Stimulated activated CD4-positive, alpha-beta T cell treated with anti-CD3 and anti-CD28 coated beads, TNF-alpha, amount 100 ng/mL, for 24 hours (primary cell): ENCODE measurements around the gene S1PR4.
"Not testable (repeated sequence)": the region's sequence is repeated elsewhere in the genome, so short reads cannot be mapped to it uniquely, and the experiment has no call there.

Experiments
- DNase-seq, 3 experiments: peaks; one replicate each; pipeline ENCODE4 v3.0.0-alpha.2; 2020; ENCODE audit warnings: low read depth in 3 of 3

The S1PR4 gene

DNA sequence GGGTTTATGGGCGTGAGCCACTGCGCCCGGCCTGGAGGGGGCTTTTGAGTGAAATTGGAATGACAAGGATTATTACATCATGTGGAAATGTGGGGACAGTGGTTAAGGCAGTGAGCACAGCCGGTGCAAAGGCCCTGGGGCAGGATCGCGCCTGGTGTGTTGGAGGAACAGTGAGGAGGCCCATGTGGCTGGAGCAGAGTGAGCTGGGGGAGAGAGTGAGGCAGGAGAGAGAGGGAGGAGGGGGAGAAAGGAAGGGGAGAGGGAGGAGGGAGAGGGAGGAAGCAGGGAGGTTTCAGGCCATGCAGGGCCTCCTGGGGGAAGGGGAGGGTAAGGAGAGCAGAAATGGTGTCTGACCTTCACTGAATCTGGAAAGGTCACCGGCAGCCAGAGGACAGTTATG lies 34.6 kb downstream of the S1PR4 start:
- no peak for DNase-seq

DNA sequence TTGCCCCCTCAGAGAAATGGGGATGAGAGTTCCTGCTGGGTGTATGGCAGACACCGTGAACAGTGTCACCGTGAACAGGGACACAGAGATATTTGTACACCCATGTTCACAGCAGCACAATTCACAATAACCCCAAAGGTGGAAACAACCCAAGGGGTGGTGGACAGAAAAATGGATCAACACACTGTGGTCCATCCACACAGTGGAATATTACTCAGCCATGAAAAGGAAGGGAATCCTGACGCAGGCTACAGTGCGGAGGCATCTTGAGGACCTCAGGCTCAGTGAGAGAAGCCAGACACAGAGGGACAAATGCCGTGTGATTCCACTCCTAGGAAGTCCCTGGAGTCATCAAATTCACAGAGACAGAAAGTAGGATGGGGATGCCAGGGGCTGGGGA lies 38.3 kb downstream of the S1PR4 start:
- no peak for DNase-seq

DNA sequence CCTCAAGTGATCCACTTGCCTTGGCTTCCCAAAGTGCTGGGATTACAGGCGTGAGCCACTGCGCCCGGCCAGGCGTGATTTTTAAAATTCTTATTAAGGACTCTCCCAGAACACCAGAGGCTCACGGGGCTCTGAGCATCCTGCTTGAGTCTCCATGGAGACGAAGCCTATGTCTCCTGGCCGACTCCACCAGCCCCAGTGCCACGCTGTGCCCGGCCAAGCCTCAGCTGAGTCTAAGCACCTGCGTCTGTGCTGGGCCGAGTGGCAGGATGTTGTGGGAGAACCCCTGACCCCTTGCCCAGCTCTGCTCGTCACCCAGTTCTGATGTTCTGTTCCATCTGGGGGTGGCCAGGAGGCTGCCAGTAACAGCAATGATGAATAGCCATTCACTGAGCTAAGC lies 42.0 kb downstream of the S1PR4 start:
- DNase-seq: no peak

DNA sequence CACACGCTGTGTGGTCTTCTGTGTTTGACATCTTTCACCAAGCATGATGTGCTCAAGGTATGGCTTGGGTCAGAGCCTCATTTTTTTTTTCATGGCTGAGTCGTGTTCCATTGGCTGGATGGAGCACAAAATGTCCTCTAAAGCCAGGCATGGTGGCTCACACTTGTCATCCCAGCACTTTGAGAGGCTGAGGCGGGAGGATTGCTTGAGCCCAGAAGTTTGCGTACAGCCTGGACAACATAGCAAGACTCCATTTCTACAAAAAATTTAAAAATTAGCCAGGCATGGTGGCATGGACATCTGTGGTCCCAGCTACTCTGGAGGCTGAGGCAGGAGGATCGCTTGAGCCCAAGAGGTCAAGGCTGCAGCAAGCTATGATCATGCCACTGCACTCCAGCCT lies 43.0 kb downstream of the S1PR4 start:
- not testable (repeated sequence) for DNase-seq

DNA sequence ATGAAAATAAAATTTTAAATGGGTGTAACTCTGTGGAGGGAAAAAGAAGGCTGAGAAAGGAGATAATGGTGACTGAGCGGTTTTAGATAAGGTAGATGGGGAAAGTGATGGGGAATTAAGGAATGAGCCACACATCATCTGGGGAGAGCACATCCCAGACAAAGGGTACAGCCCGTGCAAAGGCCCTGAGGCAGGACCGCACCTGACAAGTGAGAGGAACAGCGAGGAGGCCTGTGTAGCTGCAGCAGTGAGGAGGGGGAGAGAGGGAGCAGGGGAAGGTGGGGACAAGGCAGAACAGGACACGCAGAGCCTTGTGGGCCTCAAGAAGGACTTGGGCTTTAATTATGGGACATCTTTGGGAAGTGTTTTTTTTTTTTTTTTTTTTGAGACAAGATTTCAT lies 44.1 kb downstream of the S1PR4 start:
- no peak for DNase-seq

DNA sequence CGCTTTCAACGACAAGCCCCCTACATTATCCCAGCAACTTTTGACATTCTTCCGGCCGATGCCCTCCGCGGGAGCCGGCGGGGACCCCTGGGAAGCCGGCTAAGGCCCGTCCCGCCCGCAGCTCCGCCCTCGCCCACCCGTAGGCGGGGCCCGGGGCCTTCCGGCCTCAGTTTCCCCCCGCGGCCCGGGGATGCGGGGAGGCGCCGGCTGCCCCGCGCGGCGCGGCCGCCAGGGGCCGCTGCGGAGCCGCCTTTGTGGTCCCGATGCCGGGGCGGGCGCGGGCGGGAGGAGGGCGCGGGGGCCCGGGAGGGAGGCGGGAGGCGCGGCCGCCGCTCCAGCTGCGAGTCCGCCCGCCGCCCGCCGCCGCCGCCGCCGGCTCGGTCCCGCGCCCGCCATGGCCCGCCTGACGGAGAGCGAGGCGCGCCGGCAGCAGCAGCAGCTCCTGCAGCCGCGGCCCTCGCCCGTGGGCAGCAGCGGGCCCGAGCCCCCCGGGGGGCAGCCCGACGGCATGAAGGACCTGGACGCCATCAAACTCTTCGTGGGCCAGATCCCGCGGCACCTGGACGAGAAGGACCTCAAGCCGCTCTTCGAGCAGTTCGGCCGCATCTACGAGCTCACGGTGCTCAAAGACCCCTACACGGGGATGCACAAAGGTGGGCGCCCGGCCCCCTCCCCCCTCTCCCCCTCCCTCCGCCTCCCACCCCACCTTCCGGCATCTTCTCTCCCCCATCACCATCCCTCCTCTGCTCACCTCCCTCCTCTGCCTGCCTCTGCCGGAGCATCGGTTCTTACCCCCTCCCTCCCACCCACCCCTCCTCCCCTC lies 46.0 kb downstream of the S1PR4 start, which contains the start of gene CELF5:
CELF5 (plus strand) TSS at position 316 of the 823 bp plus-strand sequence; CDS start at position 395, 79 bp downstream.
- DNase-seq: peak; percentile 23 to 57 (median 28)

DNA sequence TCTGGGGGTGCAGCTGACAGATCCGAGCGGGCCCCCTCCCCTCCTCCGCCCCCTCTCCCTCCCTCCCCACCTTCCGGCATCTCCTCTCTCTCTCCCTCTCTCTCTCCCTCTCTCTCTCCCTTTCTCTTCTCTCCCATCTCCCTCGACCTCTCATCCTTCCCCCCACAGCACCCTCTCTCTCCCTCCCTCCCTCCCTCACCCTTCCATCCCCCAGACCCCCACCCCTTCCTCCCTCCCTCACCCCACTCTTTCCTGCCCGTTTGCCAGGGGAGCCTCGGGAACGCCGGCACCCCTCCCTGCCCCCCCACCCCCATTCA lies 46.6 kb downstream of the S1PR4 start:
- DNase-seq: no peak

DNA sequence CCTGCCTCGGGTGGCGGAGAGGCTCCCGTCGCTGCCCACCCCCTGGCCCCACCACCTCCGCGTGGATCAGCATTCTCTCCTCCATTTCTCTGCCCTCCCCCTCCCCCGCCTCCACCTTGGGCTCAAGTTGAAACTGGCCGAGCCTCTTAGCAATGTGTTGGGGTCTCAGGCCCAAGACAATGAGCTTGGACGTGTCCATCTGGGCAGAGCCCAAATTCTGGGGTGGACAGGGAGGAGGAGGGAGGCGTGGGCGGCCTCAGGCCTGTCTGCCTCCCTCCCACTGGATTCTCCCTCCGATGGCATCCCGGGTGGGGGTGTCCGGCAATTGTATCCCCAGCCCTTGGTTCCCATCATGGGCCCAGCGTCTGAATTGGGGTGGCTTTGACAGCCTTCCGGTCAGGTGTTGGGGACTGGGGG lies 47.1 kb downstream of the S1PR4 start:
- no peak for DNase-seq

DNA sequence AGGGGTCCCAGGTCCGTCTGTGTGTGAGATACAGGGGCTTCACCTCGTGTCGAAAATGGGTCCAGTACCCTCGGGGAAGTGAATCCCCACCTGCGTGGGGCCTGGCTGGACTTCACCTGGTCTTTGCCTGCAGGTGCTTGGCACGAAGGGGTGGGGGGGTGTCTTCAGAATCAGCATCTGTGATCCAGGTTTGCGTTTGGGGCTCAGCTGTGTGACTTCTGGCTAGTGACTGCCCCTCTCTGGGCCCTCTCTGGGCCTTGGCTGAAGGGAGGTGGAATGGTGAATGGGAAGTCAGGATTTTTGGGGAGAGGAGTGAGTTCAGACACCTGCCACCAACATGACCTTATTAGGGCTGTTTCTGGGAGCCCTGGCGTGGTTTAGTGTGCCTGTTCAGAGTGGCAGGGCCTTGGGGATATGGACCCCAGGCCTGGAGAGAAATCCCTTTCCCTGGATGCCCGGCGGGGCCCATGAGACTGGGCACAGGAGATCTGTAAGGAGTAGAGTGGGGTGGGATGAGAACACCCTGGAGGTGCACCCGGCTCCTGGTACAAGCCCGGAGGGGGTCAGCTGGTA lies 48.6 kb downstream of the S1PR4 start:
- DNase-seq: no peak

DNA sequence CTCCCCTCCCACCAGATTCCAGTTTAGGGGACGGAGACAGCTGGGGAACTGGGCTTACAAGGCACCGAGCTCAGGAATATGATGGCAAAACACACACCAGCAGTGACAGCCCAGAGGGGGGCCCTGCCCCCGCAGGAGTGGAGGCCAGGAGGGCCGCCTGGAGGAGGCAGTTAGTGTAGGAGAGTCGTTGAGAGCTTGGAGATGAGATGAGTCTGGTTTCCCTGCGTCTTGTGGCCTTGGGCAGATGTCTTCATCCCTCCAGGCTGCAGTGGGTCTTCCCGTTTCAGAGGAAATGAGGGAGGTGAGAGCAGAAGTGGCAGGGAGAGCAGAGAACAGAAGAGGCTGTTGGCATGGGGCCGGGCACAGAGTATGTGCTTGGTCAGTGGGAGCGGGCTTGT lies 50.8 kb downstream of the S1PR4 start:
- DNase-seq: no peak
